HG02610 (cell line): Measurements from ENCODE around the gene CCT2.

Experiments used
- ATAC-seq: cut with Tn5 transposase; IDR thresholded peaks from one replicate; pipeline ENCODE4 v1.9.1; 2021; ENCODE audit warnings: mild to moderate bottlenecking, moderate library complexity; ENCODE audit not compliant: unreplicated experiment

Gene CCT2

GRCh38 chr12:69639400-69640016, 54.2 kb downstream of the CCT2 start:
- ATAC-seq: peak; percentile 84

GRCh38 chr12:69641546-69641945, 56.3 kb downstream of the CCT2 start:
- no peak for ATAC-seq

GRCh38 chr12:69642531-69642930, 57.3 kb downstream of the CCT2 start:
- no peak for ATAC-seq

GRCh38 chr12:69644511-69644910, 59.3 kb downstream of the CCT2 start:
- no peak for ATAC-seq

GRCh38 chr12:69645031-69645430, 59.8 kb downstream of the CCT2 start:
- no peak for ATAC-seq

- no peak for ATAC-seq
These were observed 61.9 kb downstream of the CCT2 start for GRCh38 chr12:69647178-69647577.

- no peak for ATAC-seq
These were observed 63.2 kb downstream of the CCT2 start for GRCh38 chr12:69648476-69648875.

- no peak for ATAC-seq
These were observed 64.3 kb downstream of the CCT2 start for GRCh38 chr12:69649529-69649928.
